Breast epithelium (tissue), 4 donors: ENCODE results near the gene CNPPD1. TPM values are rescaled to one million over a fixed set of nuclear protein-coding genes. Genes with fewer than 3 reads are reported as not detected.

Source experiments
- DNase-seq, 2 donors: peaks; one replicate each; pipeline ENCODE4 v3.0.0-alpha.2; 2019; ENCODE audit warnings: low spot score in 2 of 2
- H3K27ac ChIP-seq, 2 donors: fragments of 200-600 bp; sonication (generic) in 1 of 2; one replicate each; pipeline ENCODE4 v1.5.1; 2016 to 2019; ENCODE audit warnings: mild to moderate bottlenecking in 1 of 2
- H3K27me3 ChIP-seq, 2 donors: fragments of 200-600 bp; sonication (generic) in 1 of 2; one replicate each; pipeline versions ENCODE4 v1.5.1 to v1.6.0; 2017 to 2019; ENCODE audit warnings: control low read depth in 1 of 2, mild to moderate bottlenecking in 1 of 2
- H3K36me3 ChIP-seq: fragments of 200-600 bp; one replicate; pipeline ENCODE4 v1.5.1; 2019
- H3K4me1 ChIP-seq, 2 donors: fragments of 200-600 bp; sonication (generic); one replicate each; pipeline ENCODE4 v1.5.1; 2016 to 2019; ENCODE audit warnings: control low read depth in 1 of 2
- H3K4me3 ChIP-seq, 3 donors: fragments of 200-600 bp; sonication (generic); 1 replicate in 2 of 3; 2 replicates in 1 of 3; pipeline ENCODE4 v1.5.1; 2016 to 2019; ENCODE audit warnings: mild to moderate bottlenecking in 3 of 3, moderate library complexity in 2 of 3
- H3K9me3 ChIP-seq, 2 donors: fragments of 200-600 bp; sonication (generic) in 1 of 2; one replicate each; pipeline ENCODE4 v1.5.1; 2016 to 2019; ENCODE audit warnings: control low read depth in 1 of 2
- POLR2A ChIP-seq: fragments of 450-650 bp; IDR thresholded peaks from one replicate; pipeline ENCODE4 v1.6.1; 2016; ENCODE audit warnings: antibody characterized with exemption, mild to moderate bottlenecking, moderate library complexity
- POLR2AphosphoS5 ChIP-seq, 3 donors: sonication (generic); formaldehyde crosslinking; IDR thresholded peaks; one replicate each; pipeline ENCODE4 v1.6.1; 2017; ENCODE audit warnings: antibody characterized with exemption in 3 of 3
- intact Hi-C: fragments of 100-400 bp; cut with DNase I; formaldehyde crosslinking; loops from one replicate; pipeline ENCODE4 v1.15.1; 2023; ENCODE audit warnings: low total_unique reads
- total RNA-seq, 3 donors: library from RNA; depleted of rRNA; stranded (reverse); fragments of >200 nt; gene quantifications; one replicate each; pipeline ENCODE4 v1.1.0, GENCODE V29; 2016
- TF ChIP-seq, protein P1 (sequence below), 3 donors: fragments of 450-650 bp; IDR thresholded peaks; one replicate each; pipeline ENCODE4 v1.5.1; 2016 to 2017; ENCODE audit warnings: antibody characterized with exemption in 3 of 3, mild to moderate bottlenecking in 3 of 3, moderate library complexity in 3 of 3

The CNPPD1 gene
- total RNA-seq, 3 donors from 2014 or later: 37.0 to 60.3 (median 37.2) TPM

DNA sequence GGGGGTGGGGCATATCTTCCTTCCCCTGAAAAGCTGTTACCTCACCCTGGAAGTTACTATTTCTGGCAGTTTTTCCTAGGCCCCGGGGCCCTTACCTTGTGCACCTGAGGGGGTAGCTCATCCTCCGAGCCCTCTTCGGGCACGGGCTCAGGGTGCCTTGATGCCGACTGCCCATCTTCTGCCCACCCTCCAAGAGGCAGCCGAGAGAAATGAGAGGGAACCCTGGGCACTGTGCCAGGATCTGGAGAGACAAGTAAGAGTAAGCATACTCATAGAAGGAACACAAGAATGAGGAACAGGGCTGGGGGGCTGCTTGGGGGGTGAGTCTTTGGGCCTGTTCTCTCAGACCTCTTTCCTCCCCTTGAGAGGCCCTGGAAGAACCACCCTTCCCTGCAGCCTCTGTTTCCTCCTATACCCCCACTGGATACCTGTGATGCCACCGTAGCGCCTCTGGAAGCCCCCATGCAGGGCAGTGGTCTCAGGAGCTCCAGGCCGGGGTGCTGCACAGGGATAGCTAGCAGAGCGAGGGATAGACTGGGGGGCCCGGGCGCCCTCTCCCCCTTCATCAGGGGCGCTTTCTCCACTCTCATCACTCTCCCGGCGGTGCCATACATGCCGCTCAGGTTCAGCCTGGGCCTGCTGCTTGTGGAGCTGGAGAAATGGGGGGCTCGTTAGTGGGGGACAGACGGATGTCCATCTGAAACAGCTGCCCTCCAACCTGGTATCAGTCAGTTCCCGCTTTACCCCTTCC lies 44.1 kb upstream of the CNPPD1 start:
- no peaks in the 10 kb centered on the region for H3K9me3 ChIP-seq
- H3K27me3 ChIP-seq: no peaks in the 10 kb centered on the region
- no peak for TF ChIP-seq POLR2A
- TF ChIP-seq, protein P1, sequence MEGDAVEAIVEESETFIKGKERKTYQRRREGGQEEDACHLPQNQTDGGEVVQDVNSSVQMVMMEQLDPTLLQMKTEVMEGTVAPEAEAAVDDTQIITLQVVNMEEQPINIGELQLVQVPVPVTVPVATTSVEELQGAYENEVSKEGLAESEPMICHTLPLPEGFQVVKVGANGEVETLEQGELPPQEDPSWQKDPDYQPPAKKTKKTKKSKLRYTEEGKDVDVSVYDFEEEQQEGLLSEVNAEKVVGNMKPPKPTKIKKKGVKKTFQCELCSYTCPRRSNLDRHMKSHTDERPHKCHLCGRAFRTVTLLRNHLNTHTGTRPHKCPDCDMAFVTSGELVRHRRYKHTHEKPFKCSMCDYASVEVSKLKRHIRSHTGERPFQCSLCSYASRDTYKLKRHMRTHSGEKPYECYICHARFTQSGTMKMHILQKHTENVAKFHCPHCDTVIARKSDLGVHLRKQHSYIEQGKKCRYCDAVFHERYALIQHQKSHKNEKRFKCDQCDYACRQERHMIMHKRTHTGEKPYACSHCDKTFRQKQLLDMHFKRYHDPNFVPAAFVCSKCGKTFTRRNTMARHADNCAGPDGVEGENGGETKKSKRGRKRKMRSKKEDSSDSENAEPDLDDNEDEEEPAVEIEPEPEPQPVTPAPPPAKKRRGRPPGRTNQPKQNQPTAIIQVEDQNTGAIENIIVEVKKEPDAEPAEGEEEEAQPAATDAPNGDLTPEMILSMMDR (IDR thresholded peaks at IDR 0.05): no peak
- no peak for TF ChIP-seq POLR2AphosphoS5 (IDR thresholded peaks at IDR 0.05)
- no peak for DNase-seq
- peaks cover 9 to 17% of the 10 kb centered on the region in 2 donors for H3K4me1 ChIP-seq
- peaks cover 12% of the 10 kb centered on the region for H3K36me3 ChIP-seq
- H3K27ac ChIP-seq: no peak overlapping the region
- H3K4me3 ChIP-seq: no peak overlapping the region
- intact Hi-C loops: no loop called here

DNA sequence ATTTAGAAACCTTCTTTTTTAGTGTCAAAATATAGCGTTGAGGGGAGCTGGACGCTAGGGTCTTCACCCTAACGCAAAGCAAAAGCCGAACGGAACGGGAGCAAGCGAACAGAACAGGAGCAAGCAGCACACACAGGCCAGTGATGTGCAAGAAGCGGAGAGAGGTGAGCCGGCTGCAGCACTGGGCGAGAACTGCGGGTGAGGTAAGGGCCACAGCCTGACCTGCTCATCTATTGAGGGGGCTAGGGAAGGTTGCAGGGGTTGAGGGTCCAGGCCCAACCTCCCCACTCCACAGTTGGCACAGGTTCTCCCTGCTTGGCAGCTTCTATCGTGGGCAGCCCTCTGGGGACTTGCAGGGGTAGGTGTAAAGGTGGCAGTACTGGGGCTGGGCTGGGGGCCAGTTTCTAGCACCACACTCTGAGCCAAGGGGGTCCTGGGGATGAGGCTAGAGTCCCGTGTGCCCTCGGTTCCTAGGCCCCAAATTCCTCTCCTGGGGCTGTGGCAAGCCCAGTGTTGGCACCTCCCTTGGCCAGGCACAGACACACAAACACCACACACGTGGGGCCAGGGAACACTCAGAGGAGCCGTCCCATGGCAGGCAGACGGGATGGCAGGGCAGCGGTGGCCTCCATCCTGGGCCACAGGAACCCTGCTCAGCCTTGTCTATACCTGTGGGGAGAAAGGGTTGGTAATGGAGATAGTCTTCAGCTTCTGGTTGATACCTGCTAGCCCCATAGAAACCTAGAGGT lies 43.2 kb upstream of the CNPPD1 start:
- Histone ChIP-seq H3K27ac (peak overlapping the region in 1 of 2 donors; percentile 0), H3K9me3 (no peaks in the 10 kb centered on the region), H3K4me1 (peaks cover 9 to 17% of the 10 kb centered on the region in 2 donors), H3K4me3 (no peak overlapping the region), H3K36me3 (peaks cover 6% of the 10 kb centered on the region), H3K27me3 (no peaks in the 10 kb centered on the region)
- DNase-seq: no peak
- TF ChIP-seq POLR2AphosphoS5 (IDR thresholded peaks at IDR 0.05): no peak
- TF ChIP-seq POLR2A: no peak
- TF ChIP-seq, protein P1 (IDR thresholded peaks at IDR 0.05): no peak
- intact Hi-C loops: no loop called here

DNA sequence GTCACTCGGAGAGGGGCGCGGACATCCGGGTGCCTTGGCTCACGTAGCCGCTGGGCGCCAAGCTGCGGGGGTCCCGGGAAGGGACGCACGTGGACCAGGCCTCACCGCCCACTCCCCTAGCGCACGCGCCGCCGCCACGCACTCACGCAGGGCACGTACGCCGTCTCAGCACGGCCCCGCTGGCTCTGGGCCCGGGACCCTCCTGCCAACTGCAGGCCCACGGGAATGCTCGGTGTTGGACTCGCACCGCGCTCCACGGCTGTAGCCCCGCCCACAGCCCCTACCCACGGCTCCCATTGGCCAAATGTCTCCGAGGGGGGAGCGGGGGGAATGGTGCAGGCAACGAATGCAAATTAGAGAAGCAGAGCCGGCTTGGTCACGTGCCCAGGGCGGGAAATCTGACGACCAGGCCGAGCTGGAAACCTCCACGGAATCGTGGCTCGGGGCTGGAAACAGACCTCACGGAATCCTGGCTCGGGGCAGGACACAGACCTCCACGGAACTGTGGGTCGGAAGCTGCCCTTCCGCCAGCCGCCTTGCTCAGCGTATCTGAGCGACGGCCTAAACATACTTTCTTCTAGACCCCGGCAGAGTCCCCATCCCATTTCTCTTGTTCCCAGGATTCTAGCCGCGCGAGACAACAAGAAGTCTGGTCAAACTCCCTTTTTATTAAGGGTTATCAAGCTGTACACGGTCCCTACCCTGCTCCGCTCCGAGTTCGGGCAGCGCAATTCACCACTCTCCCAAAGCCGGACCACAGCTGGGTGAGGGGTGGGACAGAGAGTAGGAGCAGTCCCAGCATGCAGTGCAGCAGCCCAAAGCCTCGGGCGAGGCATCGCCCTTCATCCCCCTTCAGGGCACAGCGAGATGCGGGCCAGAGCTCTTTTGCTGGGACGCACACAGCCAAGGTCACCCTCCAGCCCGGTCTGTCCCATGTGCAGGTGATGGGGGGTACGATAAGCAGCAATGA lies 42.3 kb upstream of the CNPPD1 start, which contains the start of gene ABCB6:
Gene ABCB6, minus strand, starts transcription at position 227 of the 970 bp plus-strand sequence. CDS start 285 bp downstream, outside the sequence.
- no peaks in the 10 kb centered on the region for H3K9me3 ChIP-seq

DNA sequence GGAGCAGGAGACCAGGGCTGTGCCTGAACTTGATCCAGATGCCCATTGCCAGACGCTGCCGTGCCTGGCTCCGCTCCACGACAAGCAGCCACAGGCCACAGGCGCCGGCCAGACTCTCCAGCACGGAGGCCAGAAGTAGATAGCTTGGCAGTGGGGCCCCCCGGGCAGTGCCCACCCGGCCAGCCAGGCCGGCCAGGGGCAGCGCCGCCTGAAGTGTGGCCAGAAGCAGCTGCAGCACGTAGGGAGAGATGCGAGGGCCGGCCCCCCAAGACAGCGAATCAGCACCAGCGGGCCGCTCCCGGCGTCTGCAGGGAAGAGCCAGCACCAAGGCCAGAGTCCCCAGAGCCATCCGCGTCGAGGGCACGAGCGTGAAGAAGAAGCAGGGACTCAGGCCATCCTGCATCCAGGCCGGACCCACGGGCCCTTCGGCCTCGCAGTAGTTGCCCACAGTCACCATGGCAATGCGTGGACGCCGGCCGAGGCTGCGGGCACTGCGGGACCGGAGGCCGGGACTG lies 41.5 kb upstream of the CNPPD1 start:
- peak overlapping the region; percentile 55 to 86 (median 66) for H3K4me3 ChIP-seq
- no peaks in the 10 kb centered on the region for H3K9me3 ChIP-seq
- H3K36me3 ChIP-seq: peaks cover 3% of the 10 kb centered on the region
- no peaks in the 10 kb centered on the region for H3K27me3 ChIP-seq
- peak; percentile 60 to 74 for DNase-seq
- intact Hi-C loops: no loop called here
- peak overlapping the region; percentile 79 to 95 for H3K27ac ChIP-seq
- TF ChIP-seq, protein P1 (IDR thresholded peaks at IDR 0.05): no peak
- no peak for TF ChIP-seq POLR2A
- no peak for TF ChIP-seq POLR2AphosphoS5 (IDR thresholded peaks at IDR 0.05)
- H3K4me1 ChIP-seq: peaks cover 9 to 17% of the 10 kb centered on the region in 2 donors

More for the DNA sequence above, 42.3 kb upstream of the CNPPD1 start, which contains the start of gene ABCB6:
- peaks cover 9 to 17% of the 10 kb centered on the region in 2 donors for H3K4me1 ChIP-seq
- TF ChIP-seq POLR2A (peak; percentile 29), POLR2AphosphoS5 (IDR thresholded peaks at IDR 0.05) (peak; percentile 57 to 77 (median 77))
- TF ChIP-seq, protein P1 (IDR thresholded peaks at IDR 0.05): no peak
- DNase-seq: peak; percentile 94
- H3K27ac ChIP-seq: peak within 1 kb of the TSS; percentile 79 to 95
- H3K27me3 ChIP-seq: no peaks in the 10 kb centered on the region
- intact Hi-C loops: no loop called here
- H3K4me3 ChIP-seq: peak within 1 kb of the TSS; percentile 55 to 86 (median 66)
- peaks cover 3% of the 10 kb centered on the region for H3K36me3 ChIP-seq
